ENCODE measurements around the gene IPO9.

DNA sequence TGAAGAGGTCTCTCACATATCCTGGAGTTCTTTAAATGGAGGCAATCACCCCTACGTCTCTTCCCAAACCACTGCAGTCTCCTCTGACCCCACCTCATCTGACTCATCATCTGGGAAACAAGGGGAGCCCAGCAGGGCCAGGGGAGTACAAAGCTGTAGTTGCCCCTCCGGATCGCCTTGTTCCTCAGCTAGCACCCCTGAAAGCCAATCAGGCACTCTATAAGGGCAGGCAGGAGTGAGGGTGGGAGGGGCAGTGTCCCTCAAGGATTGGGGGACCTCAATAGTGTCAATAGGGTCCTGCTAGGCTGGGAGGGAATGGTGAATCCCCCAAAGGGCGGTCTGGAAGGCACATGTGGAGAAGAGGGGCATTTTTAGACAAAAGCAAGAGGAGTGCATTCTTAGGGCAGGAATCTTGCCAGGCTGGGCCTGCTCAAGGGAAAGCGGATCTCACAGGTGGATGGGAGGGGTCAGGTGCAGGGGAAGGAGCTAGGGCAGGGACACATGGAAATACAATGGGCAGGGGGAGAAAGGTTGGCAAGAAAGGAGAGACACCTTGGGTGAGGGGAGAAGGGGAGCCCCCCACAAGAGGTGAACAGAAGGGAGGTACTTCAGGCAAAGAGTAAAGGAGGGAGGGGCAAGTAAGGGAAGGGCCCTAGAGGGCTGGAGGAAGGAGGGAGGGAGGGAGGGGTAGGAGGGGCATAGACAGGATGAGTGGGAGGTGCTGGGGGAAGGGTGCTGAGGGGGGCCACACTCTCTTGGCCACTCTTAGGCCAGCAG is 65.6 kb downstream of the IPO9 start:
- TF ChIP-seq, protein P1, sequence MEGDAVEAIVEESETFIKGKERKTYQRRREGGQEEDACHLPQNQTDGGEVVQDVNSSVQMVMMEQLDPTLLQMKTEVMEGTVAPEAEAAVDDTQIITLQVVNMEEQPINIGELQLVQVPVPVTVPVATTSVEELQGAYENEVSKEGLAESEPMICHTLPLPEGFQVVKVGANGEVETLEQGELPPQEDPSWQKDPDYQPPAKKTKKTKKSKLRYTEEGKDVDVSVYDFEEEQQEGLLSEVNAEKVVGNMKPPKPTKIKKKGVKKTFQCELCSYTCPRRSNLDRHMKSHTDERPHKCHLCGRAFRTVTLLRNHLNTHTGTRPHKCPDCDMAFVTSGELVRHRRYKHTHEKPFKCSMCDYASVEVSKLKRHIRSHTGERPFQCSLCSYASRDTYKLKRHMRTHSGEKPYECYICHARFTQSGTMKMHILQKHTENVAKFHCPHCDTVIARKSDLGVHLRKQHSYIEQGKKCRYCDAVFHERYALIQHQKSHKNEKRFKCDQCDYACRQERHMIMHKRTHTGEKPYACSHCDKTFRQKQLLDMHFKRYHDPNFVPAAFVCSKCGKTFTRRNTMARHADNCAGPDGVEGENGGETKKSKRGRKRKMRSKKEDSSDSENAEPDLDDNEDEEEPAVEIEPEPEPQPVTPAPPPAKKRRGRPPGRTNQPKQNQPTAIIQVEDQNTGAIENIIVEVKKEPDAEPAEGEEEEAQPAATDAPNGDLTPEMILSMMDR (conservative IDR thresholded peaks at IDR 0.05): no peak
- TF ChIP-seq EZH2 (IDR thresholded peaks at IDR 0.05; ENCODE audit: low read depth): no peak
